HG03103 (cell line): ENCODE results near the gene TFB2M.

Source experiments
- ATAC-seq: cut with Tn5 transposase; IDR thresholded peaks from one replicate; pipeline ENCODE4 v1.9.1; 2021; ENCODE audit warnings: low read depth; ENCODE audit not compliant: unreplicated experiment

Gene TFB2M

GRCh38 chr1:246559310-246559709, 6.8 kb downstream of the TFB2M start:
- ATAC-seq: no peak

- ATAC-seq: no peak
Measured at GRCh38 chr1:246558041-246558440, 8.0 kb downstream of the TFB2M start.

- ATAC-seq: no peak
Measured at GRCh38 chr1:246554201-246554600, 11.9 kb downstream of the TFB2M start.

- ATAC-seq: no peak
Measured at GRCh38 chr1:246552110-246552509, 14.0 kb downstream of the TFB2M start.

GRCh38 chr1:246550402-246550801, 15.7 kb downstream of the TFB2M start:
- no peak for ATAC-seq

GRCh38 chr1:246549665-246550064, 16.4 kb downstream of the TFB2M start:
- ATAC-seq: no peak

GRCh38 chr1:246544001-246544400, 22.1 kb downstream of the TFB2M start:
- no peak for ATAC-seq

- ATAC-seq: no peak
Measured at GRCh38 chr1:246540738-246541491, 25.1 kb downstream of the TFB2M start.

GRCh38 chr1:246537887-246538286, 28.2 kb downstream of the TFB2M start:
- no peak for ATAC-seq

GRCh38 chr1:246537441-246537840, 28.6 kb downstream of the TFB2M start:
- ATAC-seq: no peak

- no peak for ATAC-seq
Measured at GRCh38 chr1:246534114-246534513, 31.9 kb downstream of the TFB2M start.

GRCh38 chr1:246533371-246533905, 32.6 kb downstream of the TFB2M start:
- ATAC-seq: no peak

- ATAC-seq: no peak
Measured at GRCh38 chr1:246532519-246532918, 33.5 kb downstream of the TFB2M start.

- ATAC-seq: no peak
Measured at GRCh38 chr1:246530482-246530881, 35.6 kb downstream of the TFB2M start.

- no peak for ATAC-seq
Measured at GRCh38 chr1:246528933-246529731, 36.9 kb downstream of the TFB2M start.

- no peak for ATAC-seq
Measured at GRCh38 chr1:246527402-246528088, 38.5 kb downstream of the TFB2M start.

- no peak for ATAC-seq
Measured at GRCh38 chr1:246526915-246527314, 39.1 kb downstream of the TFB2M start.

GRCh38 chr1:246526380-246526779, 39.7 kb downstream of the TFB2M start:
- no peak for ATAC-seq

- no peak for ATAC-seq
Measured at GRCh38 chr1:246519514-246519913, 46.5 kb downstream of the TFB2M start.

GRCh38 chr1:246518456-246519205, 47.4 kb downstream of the TFB2M start:
- no peak for ATAC-seq
